HCT116 (cell line): ENCODE data around the gene AKR1B1. TPM values are rescaled to one million over a fixed set of nuclear protein-coding genes. Genes with fewer than 3 reads are reported as not detected.
"Not testable (repeated sequence)": the region's sequence is repeated elsewhere in the genome, so short reads cannot be mapped to it uniquely, and the experiment has no call there.

ENCODE experiments used
- ATAC-seq: fragments of 200-7000 bp; cut with Tn5 transposase; 2 replicates; pipeline ENCODE4 v1.9.1; 2020; ENCODE audit warnings: mild to moderate bottlenecking, moderate library complexity
- BruUV-seq: library from RNA; stranded (reverse); fragments of 400-500 nt; replicated peaks from 2 replicates; lab custom pipeline; 2021; lab: Mats Ljungman, UMichigan
- CTCF ChIA-PET: fragments of 300-600 bp; sonication (Branson Sonifier 250); formaldehyde crosslinking; loops from one replicate; lab custom pipeline; 2021; ENCODE audit warnings: antibody characterized with exemption; lab: Charles Lee
- POLR2A ChIA-PET: fragments of 300-600, 350-600 bp; sonication (Branson Sonifier 250); formaldehyde crosslinking; loops from one replicate; lab custom pipeline; 2021; ENCODE audit warnings: antibody characterized with exemption; lab: Charles Lee
- RAD21 ChIA-PET, 2 experiments: fragments of 300-600 bp; sonication (Branson Sonifier 250); formaldehyde crosslinking; loops; one replicate each; lab custom pipeline; 2023; ENCODE audit warnings: low total read pairs in 2 of 2; ENCODE audit not compliant: uncharacterized antibody in 2 of 2, unreplicated experiment in 2 of 2, low non-redundant PET in 1 of 2; lab: Charles Lee
- DNase-seq: peaks from one replicate; pipeline ENCODE4 v3.0.0-alpha.2; 2010; ENCODE audit warnings: low read depth, low spot score
- H2AFZ ChIP-seq: fragments of 200-600 bp; shearing (Covaris generic), sonication (generic); 2 replicates; pipeline ENCODE4 v1.6.1; 2017; ENCODE audit warnings: low read depth, mixed run types, mixed read lengths, antibody characterized with exemption, low read length; ENCODE audit not compliant: poor library complexity, severe bottlenecking
- H3K27ac ChIP-seq: 2 replicates; pipeline ENCODE4 v1.5.1; 2012; ENCODE audit warnings: low read depth, low read length
- H3K27me3 ChIP-seq: fragments of 200-600 bp; sonication (generic); 2 replicates; pipeline ENCODE4 v1.6.1; 2016; ENCODE audit warnings: mixed run types, low read length, mixed read lengths; ENCODE audit not compliant: insufficient read depth
- H3K36me3 ChIP-seq, 2 experiments: fragments of 200-500 bp in 1 of 2; fragments of 200-600 bp in 1 of 2; sonication (Bioruptor generic) in 1 of 2; sonication (generic) in 1 of 2; 2 replicates each; pipeline versions ENCODE4 v1.5.1 to v1.6.1; 2014 to 2016; ENCODE audit warnings: low read length in 2 of 2, inconsistent platforms in 1 of 2, mixed read lengths in 1 of 2, mixed run types in 1 of 2; ENCODE audit not compliant: insufficient read depth in 2 of 2, control insufficient read depth in 1 of 2
- H3K4me1 ChIP-seq, 2 experiments: fragments of 200-600 bp in 1 of 2; sonication (generic) in 1 of 2; 2 replicates each; pipeline versions ENCODE4 v1.5.1 to v1.6.1; 2012 to 2017; ENCODE audit warnings: low read length in 2 of 2, inconsistent platforms in 1 of 2, mild to moderate bottlenecking in 1 of 2, mixed read lengths in 1 of 2, mixed run types in 1 of 2, moderate library complexity in 1 of 2; ENCODE audit not compliant: insufficient read depth in 2 of 2, control insufficient read depth in 1 of 2
- H3K4me2 ChIP-seq: fragments of 200-600 bp; sonication (generic); 2 replicates; pipeline ENCODE4 v1.6.1; 2017; ENCODE audit warnings: mixed run types, low read length, mixed read lengths
- H3K4me3 ChIP-seq, 2 experiments: fragments of 200-600 bp in 1 of 2; sonication (generic) in 1 of 2; replicated peaks in 1 of 2; 2 replicates each; pipeline ENCODE4 v1.5.1; 2011 to 2016; ENCODE audit warnings: low read length in 2 of 2, control low read depth in 1 of 2, low read depth in 1 of 2, mild to moderate bottlenecking in 1 of 2, mixed read lengths in 1 of 2, mixed run types in 1 of 2
- H3K79me2 ChIP-seq: fragments of 200-600 bp; sonication (generic); 2 replicates; pipeline ENCODE4 v1.6.1; 2017; ENCODE audit warnings: mild to moderate bottlenecking, mixed run types, low read length, moderate library complexity, mixed read lengths; ENCODE audit not compliant: insufficient read depth
- H3K9ac ChIP-seq: fragments of 200-600 bp; sonication (generic); 2 replicates; pipeline ENCODE4 v1.6.1; 2016; ENCODE audit warnings: low read length, mixed read lengths
- H3K9me2 ChIP-seq: fragments of 200-600 bp; sonication (generic), shearing (Covaris generic); 2 replicates; pipeline ENCODE4 v1.6.1; 2017; ENCODE audit warnings: mixed run types, mild to moderate bottlenecking, moderate library complexity; ENCODE audit not compliant: insufficient read depth
- H3K9me3 ChIP-seq, 2 experiments: fragments of 200-500 bp in 1 of 2; fragments of 200-600 bp in 1 of 2; sonication (Bioruptor generic) in 1 of 2; sonication (generic) in 1 of 2; 2 replicates each; pipeline ENCODE4 v1.6.1; 2014 to 2017; ENCODE audit warnings: low read length in 2 of 2, mixed read lengths in 2 of 2, inconsistent platforms in 1 of 2, low read depth in 1 of 2, mild to moderate bottlenecking in 1 of 2, mixed run types in 1 of 2, moderate library complexity in 1 of 2; ENCODE audit not compliant: control insufficient read depth in 1 of 2, insufficient read depth in 1 of 2
- H4K20me1 ChIP-seq: fragments of 200-600 bp; sonication (generic), shearing (Covaris generic); 2 replicates; pipeline ENCODE4 v1.6.1; 2017; ENCODE audit warnings: mixed run types, mild to moderate bottlenecking, moderate library complexity; ENCODE audit not compliant: insufficient read depth
- CBX3 ChIP-seq: IDR thresholded peaks from 2 replicates; pipeline ENCODE4 v1.6.1; 2012; ENCODE audit warnings: low read depth
- CEBPB ChIP-seq: IDR thresholded peaks from 2 replicates; pipeline ENCODE4 v1.6.1; 2012; ENCODE audit warnings: low read depth
- EZH2phosphoT487 ChIP-seq: fragments of 200-600 bp; IDR thresholded peaks from 2 replicates; pipeline ENCODE4 v1.6.1; 2018; ENCODE audit warnings: antibody characterized with exemption, borderline replicate concordance
- JUND ChIP-seq: IDR thresholded peaks from 2 replicates; pipeline ENCODE4 v1.6.1; 2012
- POLR2AphosphoS5 ChIP-seq: IDR thresholded peaks from 2 replicates; pipeline ENCODE4 v1.6.1; 2011; ENCODE audit warnings: mild to moderate bottlenecking, low read depth, low read length, moderate library complexity
- SP1 ChIP-seq: IDR thresholded peaks from 2 replicates; pipeline ENCODE4 v1.6.1; 2012; ENCODE audit warnings: low read depth
- YY1 ChIP-seq: IDR thresholded peaks from 2 replicates; pipeline ENCODE4 v1.6.1; 2011; ENCODE audit warnings: low read length, low read depth, moderate library complexity, mild to moderate bottlenecking; ENCODE audit not compliant: insufficient replicate concordance; ENCODE audit errors: extremely low read depth
- ZNF274 ChIP-seq: fragments of 200-500 bp; sonication (Bioruptor generic); IDR thresholded peaks from 2 replicates; pipeline ENCODE4 v1.6.1; 2014; ENCODE audit warnings: mild to moderate bottlenecking, low read depth, low read length, inconsistent platforms
- intact Hi-C: fragments of 100-400 bp; cut with micrococcal nuclease; formaldehyde crosslinking; loops from 2 replicates; pipeline ENCODE4 v1.10.0; 2022
- total RNA-seq: library from RNA; stranded (reverse); gene quantifications from one replicate; pipeline ENCODE4 v1.2.1, GENCODE V29; 2021; ENCODE audit not compliant: unreplicated experiment
- TF ChIP-seq, protein P1 (sequence below): IDR thresholded peaks from 2 replicates; pipeline ENCODE4 v1.6.1; 2012; ENCODE audit warnings: low read depth
- TF ChIP-seq, protein P2 (sequence below): IDR thresholded peaks from 2 replicates; pipeline ENCODE4 v1.6.1; 2012
- TF ChIP-seq, protein P3 (sequence below): IDR thresholded peaks from 2 replicates; pipeline ENCODE4 v1.6.1; 2012

Gene AKR1B1
- total RNA-seq, 1 experiment from 2014 or later = 56.8 TPM

DNA sequence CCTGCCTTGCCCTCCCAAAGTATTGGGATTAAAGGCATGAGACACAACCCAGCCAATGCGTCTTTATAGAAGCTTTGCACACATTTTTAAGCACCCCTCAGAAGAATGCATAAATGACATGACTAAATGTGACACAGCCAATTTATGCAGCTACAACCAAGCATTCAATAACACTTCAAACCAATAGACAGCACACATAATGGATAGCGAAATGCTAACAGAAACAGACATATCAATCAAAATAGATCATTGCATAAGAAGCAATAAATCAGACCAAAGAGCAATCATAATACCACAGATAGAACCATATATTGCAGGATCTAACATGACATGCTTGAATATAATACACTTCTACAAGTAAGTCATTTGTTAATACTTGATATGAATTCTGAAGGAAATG, 34.2 kb upstream of the AKR1B1 start:
- DNase-seq (no peak), ATAC-seq (no peak)
- TF ChIP-seq, protein P1, sequence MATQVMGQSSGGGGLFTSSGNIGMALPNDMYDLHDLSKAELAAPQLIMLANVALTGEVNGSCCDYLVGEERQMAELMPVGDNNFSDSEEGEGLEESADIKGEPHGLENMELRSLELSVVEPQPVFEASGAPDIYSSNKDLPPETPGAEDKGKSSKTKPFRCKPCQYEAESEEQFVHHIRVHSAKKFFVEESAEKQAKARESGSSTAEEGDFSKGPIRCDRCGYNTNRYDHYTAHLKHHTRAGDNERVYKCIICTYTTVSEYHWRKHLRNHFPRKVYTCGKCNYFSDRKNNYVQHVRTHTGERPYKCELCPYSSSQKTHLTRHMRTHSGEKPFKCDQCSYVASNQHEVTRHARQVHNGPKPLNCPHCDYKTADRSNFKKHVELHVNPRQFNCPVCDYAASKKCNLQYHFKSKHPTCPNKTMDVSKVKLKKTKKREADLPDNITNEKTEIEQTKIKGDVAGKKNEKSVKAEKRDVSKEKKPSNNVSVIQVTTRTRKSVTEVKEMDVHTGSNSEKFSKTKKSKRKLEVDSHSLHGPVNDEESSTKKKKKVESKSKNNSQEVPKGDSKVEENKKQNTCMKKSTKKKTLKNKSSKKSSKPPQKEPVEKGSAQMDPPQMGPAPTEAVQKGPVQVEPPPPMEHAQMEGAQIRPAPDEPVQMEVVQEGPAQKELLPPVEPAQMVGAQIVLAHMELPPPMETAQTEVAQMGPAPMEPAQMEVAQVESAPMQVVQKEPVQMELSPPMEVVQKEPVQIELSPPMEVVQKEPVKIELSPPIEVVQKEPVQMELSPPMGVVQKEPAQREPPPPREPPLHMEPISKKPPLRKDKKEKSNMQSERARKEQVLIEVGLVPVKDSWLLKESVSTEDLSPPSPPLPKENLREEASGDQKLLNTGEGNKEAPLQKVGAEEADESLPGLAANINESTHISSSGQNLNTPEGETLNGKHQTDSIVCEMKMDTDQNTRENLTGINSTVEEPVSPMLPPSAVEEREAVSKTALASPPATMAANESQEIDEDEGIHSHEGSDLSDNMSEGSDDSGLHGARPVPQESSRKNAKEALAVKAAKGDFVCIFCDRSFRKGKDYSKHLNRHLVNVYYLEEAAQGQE = no peak
- TF ChIP-seq, protein P2, sequence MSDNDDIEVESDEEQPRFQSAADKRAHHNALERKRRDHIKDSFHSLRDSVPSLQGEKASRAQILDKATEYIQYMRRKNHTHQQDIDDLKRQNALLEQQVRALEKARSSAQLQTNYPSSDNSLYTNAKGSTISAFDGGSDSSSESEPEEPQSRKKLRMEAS = no peak
- no peak for TF ChIP-seq CBX3
- TF ChIP-seq EZH2phosphoT487 = no peak
- TF ChIP-seq JUND = no peak
- no peak for TF ChIP-seq POLR2AphosphoS5
- TF ChIP-seq, protein P3, sequence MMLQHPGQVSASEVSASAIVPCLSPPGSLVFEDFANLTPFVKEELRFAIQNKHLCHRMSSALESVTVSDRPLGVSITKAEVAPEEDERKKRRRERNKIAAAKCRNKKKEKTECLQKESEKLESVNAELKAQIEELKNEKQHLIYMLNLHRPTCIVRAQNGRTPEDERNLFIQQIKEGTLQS = no peak
- TF ChIP-seq YY1 = no peak
- TF ChIP-seq ZNF274 = no peak
- TF ChIP-seq SP1 = no peak
- no peak for TF ChIP-seq CEBPB
- Histone ChIP-seq H3K27ac (no peak overlapping the region), H4K20me1 (no peaks in the 10 kb centered on the region), H3K9me2 (no peaks in the 10 kb centered on the region), H3K36me3 (no peaks in the 10 kb centered on the region), H3K79me2 (no peaks in the 10 kb centered on the region), H2AFZ (no peak overlapping the region), H3K4me1 (no peaks in the 10 kb centered on the region), H3K9ac (no peak overlapping the region), H3K4me2 (no peak overlapping the region), H3K9me3 (no peaks in the 10 kb centered on the region), H3K27me3 (no peaks in the 10 kb centered on the region), H3K4me3 (no peak overlapping the region)
- POLR2A ChIA-PET = no interaction called here
- CTCF ChIA-PET = interaction anchor here (1.9 kb wide), 1 partner anchor 61 kb away, joined by 6 read pairs; no protein-coding TSS in a partner anchor
- intact Hi-C loops = no loop called here
- BruUV-seq = no TSS peak
- RAD21 ChIA-PET = no interaction called here

DNA sequence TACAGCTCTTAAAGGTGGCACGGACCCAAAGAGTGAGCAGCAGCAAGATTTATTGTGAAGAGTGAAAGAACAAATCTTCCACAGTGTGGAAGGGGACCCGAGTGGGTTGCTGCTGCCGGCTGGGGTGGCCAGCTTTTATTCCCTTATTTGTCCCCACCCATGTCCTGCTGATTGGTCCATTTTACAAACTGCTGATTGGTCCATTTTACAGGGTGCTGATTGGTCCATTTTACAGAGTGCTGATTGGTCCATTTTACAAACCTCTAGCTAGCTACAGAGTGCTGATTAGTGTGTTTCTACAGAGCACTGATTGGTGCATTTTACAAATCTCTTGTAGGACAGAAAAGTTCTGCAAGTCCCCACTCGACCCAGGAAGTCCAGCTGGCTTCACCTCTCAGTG, 28.8 kb upstream of the AKR1B1 start:
- BruUV-seq, H3K36me3 ChIP-seq, H3K9me2 ChIP-seq, ATAC-seq, intact Hi-C loops, H3K9me3 ChIP-seq, RAD21 ChIA-PET, H3K9ac ChIP-seq, H3K79me2 ChIP-seq, DNase-seq, H3K4me2 ChIP-seq, H3K27ac ChIP-seq, H3K27me3 ChIP-seq, H4K20me1 ChIP-seq, H2AFZ ChIP-seq, CTCF ChIA-PET, POLR2A ChIA-PET, H3K4me1 ChIP-seq, H3K4me3 ChIP-seq: not testable (repeated sequence)
